Measurements from ENCODE around the gene HAPSTR1. TPM values are rescaled to one million over a fixed set of nuclear protein-coding genes. Genes with fewer than 3 reads are reported as not detected.
A peak's percentile ranks its signal among the peaks of the same experiment; 100 is the strongest.

HAPSTR1 gene
- total RNA-seq, 1 experiment from 2014 or later = 41.4 TPM

GRCh38 chr16:9105189-9105588 lies 13.7 kb downstream of the HAPSTR1 start:
- H3K4me3 ChIP-seq = no peak overlapping the region
- DNase-seq = no peak
- no peaks in the 10 kb centered on the region for H3K27me3 ChIP-seq
- peaks cover 99% of the 10 kb centered on the region for H3K36me3 ChIP-seq
- no peaks in the 10 kb centered on the region for H3K9me3 ChIP-seq

DNA sequence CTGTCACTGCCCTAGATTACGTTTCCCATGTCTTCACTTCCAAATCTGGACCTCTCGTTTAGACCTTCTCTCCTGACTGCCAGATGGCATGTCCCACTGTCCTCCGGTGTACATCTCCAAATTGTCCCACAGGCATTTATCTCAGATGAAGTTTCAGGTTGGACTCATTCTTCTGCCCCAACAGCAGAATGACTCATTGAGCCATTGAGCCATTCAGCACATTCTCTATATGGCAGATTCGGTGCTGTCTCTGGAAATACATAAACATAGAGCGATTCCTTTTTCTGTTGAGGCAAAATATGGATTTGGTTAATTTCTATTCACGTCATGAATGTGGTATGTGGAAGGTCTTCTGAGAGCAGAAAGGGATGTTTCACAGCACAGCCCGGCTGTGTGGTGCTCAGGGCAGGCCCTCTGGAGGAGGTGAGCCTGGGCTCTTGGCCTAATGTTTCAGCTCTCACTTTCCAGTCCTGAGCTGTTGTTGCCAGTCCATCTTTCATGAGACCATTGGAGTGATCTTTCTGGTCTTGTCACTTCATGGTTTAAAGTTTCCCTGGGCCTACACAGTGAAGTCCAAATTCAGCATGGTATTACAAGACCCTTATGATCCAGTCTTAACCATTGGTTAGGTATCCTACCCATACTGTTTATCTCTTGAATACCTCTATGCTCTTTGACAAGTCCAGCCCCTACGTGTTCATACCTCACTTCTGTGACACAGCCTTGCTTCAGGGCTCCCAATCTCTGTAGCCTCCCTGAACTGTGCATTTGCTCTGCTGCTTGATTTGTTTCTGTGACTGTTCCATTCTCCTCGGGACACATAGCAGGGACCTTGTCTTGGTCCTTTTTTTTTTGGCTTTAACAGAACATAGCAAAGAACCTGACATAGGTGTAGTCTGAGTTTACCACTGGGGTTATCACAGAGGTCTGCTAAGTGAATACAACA lies 15.9 kb downstream of the HAPSTR1 start:
- H3K27me3 ChIP-seq = no peaks in the 10 kb centered on the region
- no peaks in the 10 kb centered on the region for H3K9me3 ChIP-seq
- no peak overlapping the region for H3K4me3 ChIP-seq
- H3K36me3 ChIP-seq = peaks cover 99% of the 10 kb centered on the region
- no peak for DNase-seq

DNA sequence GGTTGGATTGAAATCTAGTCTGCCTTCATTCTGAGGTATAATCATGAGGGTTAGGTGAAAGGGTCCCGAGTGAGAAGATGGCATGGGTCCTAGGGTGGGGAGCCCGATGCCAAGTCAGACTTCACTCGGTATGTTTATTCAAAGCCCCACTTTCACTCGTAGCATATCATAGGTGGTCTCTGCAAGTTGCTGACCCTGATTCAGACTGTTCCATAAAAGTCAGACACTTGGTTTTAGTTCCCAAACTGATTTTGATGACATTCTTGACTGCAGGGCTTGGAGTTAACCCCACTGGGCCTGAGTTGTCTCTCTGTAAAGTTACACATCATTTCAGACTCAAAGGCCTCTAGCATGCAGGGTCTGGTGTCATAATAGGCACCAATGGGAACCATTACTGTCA lies 17.8 kb downstream of the HAPSTR1 start:
- peaks cover 99% of the 10 kb centered on the region for H3K36me3 ChIP-seq
- no peaks in the 10 kb centered on the region for H3K27me3 ChIP-seq
- no peak for DNase-seq
- no peak overlapping the region for H3K4me3 ChIP-seq
- H3K9me3 ChIP-seq = no peaks in the 10 kb centered on the region

DNA sequence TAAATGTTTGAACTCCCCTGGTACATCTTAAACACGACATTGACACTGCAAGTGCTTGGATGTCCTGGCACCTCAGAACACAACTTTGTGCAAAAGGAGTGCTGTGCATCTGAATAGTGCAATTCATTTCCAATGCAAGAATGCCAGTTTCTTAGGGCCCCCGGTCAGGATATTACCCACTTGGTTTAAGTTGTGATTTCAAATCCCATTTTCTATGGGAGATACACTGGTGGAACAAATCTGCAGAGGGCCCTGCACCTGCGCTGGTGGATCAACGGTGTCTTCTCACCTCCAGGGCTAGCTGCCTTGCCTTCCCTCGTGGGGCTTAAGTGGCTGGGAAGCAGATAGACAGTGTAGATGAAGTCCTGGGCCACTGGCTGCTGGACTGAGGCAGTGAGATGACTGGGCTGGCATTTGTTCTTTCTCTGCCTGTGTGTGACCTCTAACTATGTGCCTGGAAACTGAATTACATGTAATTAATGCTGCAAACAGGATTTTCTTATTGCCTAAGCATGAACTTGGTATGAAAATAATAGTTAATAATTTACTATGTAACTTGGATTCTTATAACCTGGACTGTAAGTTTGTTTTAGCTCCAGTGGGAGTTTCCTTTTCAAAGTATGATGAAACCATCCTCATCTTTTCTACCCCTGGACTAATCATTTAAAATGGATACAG lies 20.9 kb downstream of the HAPSTR1 start:
- Histone ChIP-seq H3K4me3 (no peak overlapping the region), H3K9me3 (no peaks in the 10 kb centered on the region), H3K36me3 (peaks cover 99% of the 10 kb centered on the region), H3K27me3 (no peaks in the 10 kb centered on the region)
- no peak for DNase-seq

DNA sequence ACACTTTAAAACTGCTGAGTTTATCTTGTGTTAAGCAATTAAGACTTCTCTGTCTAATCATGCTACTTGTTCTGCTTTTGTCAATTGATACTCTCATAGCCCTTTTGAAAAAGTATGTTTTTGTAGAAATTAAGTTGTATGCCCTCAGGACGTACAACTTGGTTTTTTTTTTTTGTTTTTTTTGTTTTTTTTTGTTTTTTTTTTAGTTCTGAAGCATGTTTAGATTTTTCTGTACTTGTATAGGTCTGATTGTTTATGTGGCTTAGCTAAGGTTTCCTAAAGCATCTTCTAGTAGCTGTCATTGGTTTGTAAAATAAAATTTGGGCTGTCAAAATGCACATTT lies 21.4 kb downstream of the HAPSTR1 start:
- Histone ChIP-seq H3K4me3 (no peak overlapping the region), H3K27me3 (no peaks in the 10 kb centered on the region), H3K36me3 (peaks cover 99% of the 10 kb centered on the region), H3K9me3 (no peaks in the 10 kb centered on the region)
- no peak for DNase-seq

DNA sequence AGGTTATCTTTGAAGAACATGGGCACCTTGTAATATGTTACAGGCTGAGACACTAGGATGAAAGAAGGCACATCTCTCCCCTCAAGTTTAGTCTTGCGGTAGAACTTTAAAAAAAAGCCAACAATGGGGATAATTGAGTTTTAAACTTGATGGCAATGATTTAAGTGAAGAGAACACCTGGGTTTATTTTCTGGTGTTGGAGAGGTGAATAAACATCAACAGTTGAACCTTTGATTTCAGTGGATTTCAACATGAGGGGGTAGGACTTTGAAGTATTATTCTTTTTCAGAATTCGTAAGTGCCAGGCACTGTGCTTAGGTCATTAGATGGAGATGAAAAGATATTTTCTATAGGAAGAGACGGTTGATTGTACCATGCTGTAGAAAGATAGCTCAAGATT lies 22.3 kb downstream of the HAPSTR1 start:
- Histone ChIP-seq H3K36me3 (peaks cover 98% of the 10 kb centered on the region), H3K27me3 (no peaks in the 10 kb centered on the region), H3K9me3 (no peaks in the 10 kb centered on the region), H3K4me3 (no peak overlapping the region)
- no peak for DNase-seq

DNA sequence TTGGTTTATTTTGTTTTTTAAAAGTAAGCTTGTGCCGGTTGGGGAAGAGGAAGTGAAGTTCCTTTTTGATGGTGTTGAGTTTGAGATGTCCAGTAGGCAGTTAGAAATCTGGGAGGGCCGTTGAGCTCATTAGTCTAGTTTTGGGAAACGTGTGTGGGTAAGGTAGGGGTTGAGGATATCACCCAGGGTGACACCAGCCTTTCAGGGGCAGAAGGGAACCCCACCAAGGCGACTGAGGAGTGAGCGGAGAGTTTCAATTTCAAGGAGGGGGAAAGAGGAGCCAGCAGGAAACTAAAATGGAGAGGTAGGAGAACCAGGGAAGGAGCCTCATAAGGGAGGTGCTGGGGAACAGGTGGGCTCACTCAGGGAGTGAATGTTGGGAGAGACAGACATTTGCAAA lies 22.7 kb downstream of the HAPSTR1 start:
- H3K27me3 ChIP-seq = no peaks in the 10 kb centered on the region
- DNase-seq = no peak
- peaks cover 98% of the 10 kb centered on the region for H3K36me3 ChIP-seq

DNA sequence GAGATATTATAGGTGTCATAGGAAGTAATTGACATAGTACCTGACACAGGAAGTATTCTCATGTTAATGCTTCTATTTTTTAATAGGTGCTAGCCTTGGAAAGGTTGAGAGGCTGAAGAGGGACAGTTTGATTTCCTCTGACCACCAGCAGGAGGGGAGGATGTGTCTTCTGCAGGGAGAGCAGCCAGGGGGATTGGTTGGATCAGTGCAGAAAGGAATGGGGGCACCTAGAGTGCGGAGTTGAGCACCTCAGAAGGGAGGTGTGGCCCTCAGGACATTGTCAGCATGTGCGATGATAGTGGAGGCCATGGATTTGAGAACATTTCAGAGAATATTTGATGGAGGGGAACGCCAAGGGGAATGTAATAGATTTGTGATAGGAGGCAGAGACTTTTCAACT lies 23.4 kb downstream of the HAPSTR1 start:
- H3K36me3 ChIP-seq = peaks cover 92% of the 10 kb centered on the region
- H3K9me3 ChIP-seq = no peaks in the 10 kb centered on the region
- H3K27me3 ChIP-seq = no peaks in the 10 kb centered on the region
- no peak for DNase-seq
- no peak overlapping the region for H3K4me3 ChIP-seq

More for the DNA sequence above, 22.7 kb downstream of the HAPSTR1 start:
- Histone ChIP-seq H3K4me3 (no peak overlapping the region), H3K9me3 (no peaks in the 10 kb centered on the region)

DNA sequence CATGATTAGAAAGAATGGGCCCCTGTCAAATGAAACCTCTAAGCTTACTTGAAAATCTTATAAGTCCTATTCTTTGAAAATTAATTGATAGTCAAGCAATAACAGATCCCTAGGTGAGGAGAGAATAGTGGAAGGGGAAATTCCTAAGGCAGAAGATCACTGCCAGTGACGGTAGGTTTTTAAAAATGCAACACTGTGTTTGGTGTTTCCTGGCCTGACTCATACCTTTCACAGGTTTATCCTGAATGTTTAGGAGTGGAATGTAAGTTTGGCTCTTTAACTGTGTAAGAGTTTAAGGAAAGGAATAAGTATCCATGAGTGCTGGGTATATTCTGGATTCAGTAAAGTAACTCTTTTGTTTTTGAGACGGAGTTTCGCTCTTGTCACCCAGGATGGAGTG lies 23.8 kb downstream of the HAPSTR1 start:
- no peak for DNase-seq
- H3K4me3 ChIP-seq = no peak overlapping the region
- peaks cover 93% of the 10 kb centered on the region for H3K36me3 ChIP-seq
- no peaks in the 10 kb centered on the region for H3K27me3 ChIP-seq
- H3K9me3 ChIP-seq = no peaks in the 10 kb centered on the region

DNA sequence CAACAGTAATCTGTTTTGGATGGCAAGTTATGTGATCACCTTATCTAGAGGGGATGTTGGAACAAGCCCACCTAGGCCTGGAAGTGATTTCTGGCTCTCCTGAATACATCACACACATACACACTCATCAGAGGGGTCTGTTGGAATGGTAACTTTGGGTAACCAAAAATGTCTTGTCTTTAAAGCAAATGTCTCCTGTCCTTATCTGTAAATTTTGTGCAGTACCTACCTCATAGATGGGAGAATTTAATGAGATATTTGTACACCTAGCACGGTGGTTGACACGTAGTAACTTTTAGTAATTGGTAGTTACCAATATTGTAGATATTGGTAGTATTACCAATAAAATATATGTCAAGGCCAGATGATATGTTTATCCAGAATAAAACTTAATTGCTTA lies 24.7 kb downstream of the HAPSTR1 start:
- peaks cover 90% of the 10 kb centered on the region for H3K36me3 ChIP-seq
- no peaks in the 10 kb centered on the region for H3K9me3 ChIP-seq
- H3K4me3 ChIP-seq = no peak overlapping the region
- no peak for DNase-seq
- no peaks in the 10 kb centered on the region for H3K27me3 ChIP-seq

GRCh38 chr16:9118170-9118569 lies 26.7 kb downstream of the HAPSTR1 start:
- DNase-seq = no peak
- Histone ChIP-seq H3K36me3 (peaks cover 90% of the 10 kb centered on the region), H3K4me3 (no peak overlapping the region), H3K9me3 (no peaks in the 10 kb centered on the region), H3K27me3 (no peaks in the 10 kb centered on the region)

GRCh38 chr16:9119795-9120194 lies 28.4 kb downstream of the HAPSTR1 start:
- Histone ChIP-seq H3K27me3 (no peaks in the 10 kb centered on the region), H3K4me3 (no peak overlapping the region), H3K9me3 (no peaks in the 10 kb centered on the region), H3K36me3 (peaks cover 89% of the 10 kb centered on the region)
- peak; percentile 71 for DNase-seq

DNA sequence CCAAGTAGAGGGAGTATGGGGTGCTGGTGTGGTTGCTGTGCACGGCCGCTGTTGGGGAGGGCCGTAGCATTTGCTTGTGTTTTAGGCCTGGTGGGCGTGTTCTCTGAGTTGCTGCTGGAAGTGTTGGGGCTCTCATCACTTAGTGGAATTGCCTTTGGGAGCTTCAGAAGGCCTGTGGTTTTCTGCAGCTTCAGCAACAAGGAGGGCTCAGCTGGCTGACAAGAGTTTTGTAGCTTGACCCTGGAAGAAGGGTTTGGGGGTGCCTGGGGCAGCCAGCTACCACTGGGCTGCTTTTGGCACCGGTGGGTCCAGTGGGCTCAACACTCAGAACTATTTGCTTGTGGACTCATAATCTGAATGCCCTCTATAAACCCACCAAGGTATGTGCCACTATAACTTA lies 30.9 kb downstream of the HAPSTR1 start:
- H3K27me3 ChIP-seq = no peaks in the 10 kb centered on the region
- H3K4me3 ChIP-seq = no peak overlapping the region
- DNase-seq = no peak
- no peaks in the 10 kb centered on the region for H3K9me3 ChIP-seq
- peaks cover 72% of the 10 kb centered on the region for H3K36me3 ChIP-seq

GRCh38 chr16:9122969-9123368 lies 31.5 kb downstream of the HAPSTR1 start:
- no peak for DNase-seq
- no peaks in the 10 kb centered on the region for H3K9me3 ChIP-seq
- H3K27me3 ChIP-seq = no peaks in the 10 kb centered on the region
- peaks cover 66% of the 10 kb centered on the region for H3K36me3 ChIP-seq
- no peak overlapping the region for H3K4me3 ChIP-seq

DNA sequence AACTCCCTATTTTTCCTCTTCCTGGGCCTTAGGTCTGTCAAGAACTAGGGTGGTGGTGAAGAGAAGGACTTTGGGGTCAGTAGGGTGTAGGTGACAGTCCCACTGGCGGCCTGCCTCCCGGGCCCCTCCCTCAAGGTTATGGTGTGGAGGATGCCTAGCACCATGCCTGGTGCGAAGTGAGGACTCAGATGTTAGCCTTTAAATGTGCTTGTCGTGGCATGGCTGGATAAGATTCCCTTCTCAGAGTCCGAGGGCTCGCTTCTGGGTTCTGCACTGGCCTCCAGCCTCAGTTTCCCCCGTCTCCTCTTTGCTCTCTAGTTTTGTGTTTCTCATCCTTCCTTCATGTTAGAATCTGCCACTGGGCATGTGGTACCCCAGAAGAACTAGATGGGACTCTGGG lies 32.0 kb downstream of the HAPSTR1 start:
- Histone ChIP-seq H3K9me3 (no peaks in the 10 kb centered on the region), H3K36me3 (peaks cover 62% of the 10 kb centered on the region), H3K27me3 (no peaks in the 10 kb centered on the region), H3K4me3 (no peak overlapping the region)
- DNase-seq = no peak

DNA sequence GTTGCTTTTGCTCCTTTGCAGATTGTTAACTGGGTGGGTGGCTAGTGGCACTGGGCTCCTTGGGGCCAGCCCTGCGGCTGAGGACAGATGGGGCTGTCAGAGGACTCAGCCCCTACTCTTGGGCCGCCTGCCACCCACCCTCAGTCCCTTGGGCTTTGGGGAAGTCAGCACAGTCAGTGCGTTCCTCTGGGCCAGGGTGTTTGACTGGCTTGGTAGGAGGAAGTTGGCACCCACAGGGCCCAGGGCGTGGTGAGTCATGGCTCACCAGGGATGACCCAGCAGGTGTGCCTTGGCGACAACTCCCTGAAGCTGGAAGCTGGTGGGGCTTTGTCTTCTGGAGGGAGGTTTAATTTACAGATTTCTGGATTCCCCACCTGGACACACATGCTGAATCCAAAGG lies 32.4 kb downstream of the HAPSTR1 start:
- Histone ChIP-seq H3K9me3 (no peaks in the 10 kb centered on the region), H3K4me3 (no peak overlapping the region), H3K27me3 (no peaks in the 10 kb centered on the region), H3K36me3 (peaks cover 59% of the 10 kb centered on the region)
- peak; percentile 83 for DNase-seq

- no peak overlapping the region for H3K4me3 ChIP-seq
- no peaks in the 10 kb centered on the region for H3K27me3 ChIP-seq
- peaks cover 57% of the 10 kb centered on the region for H3K36me3 ChIP-seq
- no peak for DNase-seq
- H3K9me3 ChIP-seq = no peaks in the 10 kb centered on the region
Measured at GRCh38 chr16:9124444-9124843, 33.0 kb downstream of the HAPSTR1 start.
